OCI-LY7 (cell line): ENCODE results near the gene PHACTR1. TPM values are rescaled to one million over a fixed set of nuclear protein-coding genes. Genes with fewer than 3 reads are reported as not detected.

ENCODE experiments used
- BruUV-seq: library from RNA; stranded (reverse); fragments of 400-500 nt; replicated peaks from 2 replicates; lab custom pipeline; 2021; lab: Mats Ljungman, UMichigan
- CTCF ChIA-PET: fragments of 300-600 bp; sonication (Branson Sonifier 250); formaldehyde crosslinking; loops from one replicate; lab custom pipeline; 2022; ENCODE audit warnings: antibody characterized with exemption; ENCODE audit not compliant: unreplicated experiment; lab: Charles Lee
- POLR2A ChIA-PET: fragments of 300-600 bp; sonication (Branson Sonifier 250); formaldehyde crosslinking; loops from one replicate; lab custom pipeline; 2022; ENCODE audit warnings: antibody characterized with exemption; lab: Charles Lee
- DNase-seq: peaks from one replicate; pipeline ENCODE4 v3.0.0-alpha.2; 2015; ENCODE audit warnings: low spot score
- H2AFZ ChIP-seq: fragments of 200-600 bp; sonication (generic), shearing (Covaris generic); 2 replicates; pipeline ENCODE4 v1.6.1; 2014; ENCODE audit warnings: mild to moderate bottlenecking, antibody characterized with exemption, low read length, moderate library complexity
- H3K27ac ChIP-seq: fragments of 200-600 bp; sonication (generic); 2 replicates; pipeline ENCODE4 v1.5.1; 2014; ENCODE audit warnings: mixed run types, low read depth, mild to moderate bottlenecking, moderate library complexity, low read length, inconsistent platforms; ENCODE audit not compliant: poor library complexity, severe bottlenecking
- H3K36me3 ChIP-seq: fragments of 200-600 bp; sonication (generic); 2 replicates; pipeline ENCODE4 v1.6.1; 2014; ENCODE audit warnings: mild to moderate bottlenecking, antibody characterized with exemption, low read length, moderate library complexity, mixed read lengths; ENCODE audit not compliant: insufficient read depth
- H3K4me1 ChIP-seq: fragments of 200-600 bp; sonication (generic); 2 replicates; pipeline ENCODE4 v1.5.1; 2014; ENCODE audit warnings: mild to moderate bottlenecking, low read length; ENCODE audit not compliant: insufficient read depth, poor library complexity, severe bottlenecking
- H3K4me2 ChIP-seq: fragments of 200-600 bp; sonication (generic); 2 replicates; pipeline ENCODE4 v1.6.1; 2014; ENCODE audit warnings: mild to moderate bottlenecking, low read length
- H3K4me3 ChIP-seq: fragments of 200-600 bp; sonication (generic); 2 replicates; pipeline ENCODE4 v1.5.1; 2014; ENCODE audit warnings: mild to moderate bottlenecking, low read depth, low read length; ENCODE audit not compliant: poor library complexity, severe bottlenecking
- H3K79me2 ChIP-seq: fragments of 200-600 bp; sonication (generic); 2 replicates; pipeline ENCODE4 v1.6.1; 2016; ENCODE audit warnings: low read depth, mild to moderate bottlenecking, low read length, moderate library complexity, mixed read lengths; ENCODE audit not compliant: insufficient read depth
- H3K9me2 ChIP-seq: fragments of 200-600 bp; sonication (generic); 2 replicates; pipeline ENCODE4 v1.6.1; 2016; ENCODE audit warnings: mild to moderate bottlenecking, low read length, mixed read lengths; ENCODE audit not compliant: insufficient read depth
- H3K9me3 ChIP-seq: fragments of 200-600 bp; sonication (generic); 2 replicates; pipeline ENCODE4 v1.6.1; 2014; ENCODE audit warnings: mild to moderate bottlenecking, mixed run types, low read length, mixed read lengths
- H4K20me1 ChIP-seq: fragments of 200-600 bp; sonication (generic); 2 replicates; pipeline ENCODE4 v1.6.1; 2014; ENCODE audit warnings: mild to moderate bottlenecking, antibody characterized with exemption, low read length, moderate library complexity, mixed read lengths; ENCODE audit not compliant: insufficient read depth
- CTCF ChIP-seq: fragments of 200-600 bp; sonication (generic); conservative IDR thresholded peaks from 2 replicates; pipeline ENCODE4 v1.5.1; 2014; ENCODE audit warnings: mild to moderate bottlenecking, antibody characterized with exemption, low read length, moderate library complexity, mixed read lengths
- EZH2phosphoT487 ChIP-seq: fragments of 200-600 bp; sonication (generic); IDR thresholded peaks from 2 replicates; pipeline ENCODE4 v1.6.1; 2018; ENCODE audit warnings: low read depth, borderline replicate concordance, mild to moderate bottlenecking, mixed run types, antibody characterized with exemption, low read length, moderate library complexity, mixed read lengths
- intact Hi-C: fragments of 100-400 bp; cut with micrococcal nuclease; formaldehyde crosslinking; loops from one replicate; pipeline ENCODE4 v1.10.0; 2022; ENCODE audit not compliant: unreplicated experiment
- total RNA-seq, 2 experiments: library from RNA; depleted of rRNA in 1 of 2; stranded (reverse); fragments of >200 nt in 1 of 2; shearing (Covaris generic) in 1 of 2; gene quantifications; 2 replicates each; pipeline ENCODE4 v1.2.3, GENCODE V29; 2014 to 2022

The PHACTR1 gene
- total RNA-seq, 2 experiments from 2014 or later, result 25.1 to 46.6 TPM

GRCh38 chr6:12929678-12930077 lies 213.1 kb downstream of the PHACTR1 start:
- ChIA-PET POLR2A (interaction anchor here (0.6 to 1.4 kb wide), 2 partner anchors 13 to 42 kb away, joined by 3 read pairs; no protein-coding TSS in a partner anchor), CTCF (no interaction called here)
- Histone ChIP-seq H3K27ac (no peak overlapping the region), H3K36me3 (no peaks in the 10 kb centered on the region), H3K9me3 (no peaks in the 10 kb centered on the region), H2AFZ (no peak overlapping the region), H4K20me1 (no peaks in the 10 kb centered on the region), H3K4me2 (no peak overlapping the region), H3K4me1 (no peaks in the 10 kb centered on the region), H3K4me3 (no peak overlapping the region), H3K9me2 (no peaks in the 10 kb centered on the region), H3K79me2 (no peaks in the 10 kb centered on the region)
- DNase-seq, result no peak
- intact Hi-C loops, result no loop called here
- no TSS peak for BruUV-seq
- TF ChIP-seq EZH2phosphoT487, result no peak
- no peak for TF ChIP-seq CTCF

GRCh38 chr6:12931639-12932038 lies 215.1 kb downstream of the PHACTR1 start:
- Histone ChIP-seq H3K4me1 (no peaks in the 10 kb centered on the region), H3K36me3 (no peaks in the 10 kb centered on the region), H3K9me2 (no peaks in the 10 kb centered on the region), H3K4me2 (no peak overlapping the region), H3K9me3 (no peaks in the 10 kb centered on the region), H3K27ac (no peak overlapping the region), H3K4me3 (no peak overlapping the region), H4K20me1 (no peaks in the 10 kb centered on the region), H2AFZ (no peak overlapping the region), H3K79me2 (no peaks in the 10 kb centered on the region)
- BruUV-seq, result no TSS peak
- ChIA-PET POLR2A (no interaction called here), CTCF (no interaction called here)
- no peak for DNase-seq
- TF ChIP-seq EZH2phosphoT487 (no peak), CTCF (no peak)
- intact Hi-C loops, result no loop called here

- Histone ChIP-seq H4K20me1 (no peaks in the 10 kb centered on the region), H3K9me3 (no peaks in the 10 kb centered on the region), H3K27ac (no peak overlapping the region), H3K4me2 (no peak overlapping the region), H3K4me1 (no peaks in the 10 kb centered on the region), H3K9me2 (no peaks in the 10 kb centered on the region), H2AFZ (no peak overlapping the region), H3K79me2 (no peaks in the 10 kb centered on the region), H3K4me3 (no peak overlapping the region), H3K36me3 (no peaks in the 10 kb centered on the region)
- no peak for DNase-seq
- intact Hi-C loops, result no loop called here
- POLR2A ChIA-PET, result no interaction called here
- CTCF ChIA-PET, result no interaction called here
- BruUV-seq, result no TSS peak
- TF ChIP-seq EZH2phosphoT487 (no peak), CTCF (no peak)
Observed at GRCh38 chr6:12935637-12936036, 219.1 kb downstream of the PHACTR1 start.
